Fibroblast of lung (primary cell): ENCODE data around the gene C1orf115.

Experiments
- EZH2 ChIP-seq: IDR thresholded peaks from 2 replicates; pipeline ENCODE4 v1.5.1; 2012; ENCODE audit warnings: low read length, control low read depth, mild to moderate bottlenecking; ENCODE audit errors: missing control alignments
- TF ChIP-seq, protein P1 (sequence below), 2 donors: IDR thresholded peaks in 1 of 2; conservative IDR thresholded peaks in 1 of 2; 1 replicate in 1 of 2; 2 replicates in 1 of 2; pipeline ENCODE4 v1.5.1; 2011 to 2012; ENCODE audit warnings: low read length in 2 of 2, control low read depth in 1 of 2, inconsistent platforms in 1 of 2, low read depth in 1 of 2, mild to moderate bottlenecking in 1 of 2

DNA sequence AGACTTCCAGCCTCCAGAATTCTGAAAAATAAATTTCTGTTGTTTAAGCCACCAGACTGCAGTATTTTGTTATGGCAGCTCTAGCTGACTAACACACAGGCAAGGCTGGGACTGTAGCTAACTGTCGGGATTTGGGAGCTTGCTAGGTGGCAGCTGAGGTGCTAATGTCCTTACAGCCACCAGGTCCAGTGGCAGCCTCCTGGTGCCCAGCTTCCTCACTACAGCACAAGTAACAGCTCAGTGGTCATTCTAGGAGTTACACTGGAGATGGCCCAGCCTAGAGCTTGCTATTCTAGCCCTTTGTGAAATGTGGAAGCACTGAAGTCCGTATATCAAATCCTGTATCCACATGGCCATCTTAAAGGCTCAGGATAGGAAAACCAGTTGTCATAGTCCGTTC, 4.3 kb upstream of the C1orf115 start:
- TF ChIP-seq EZH2: no peak
- TF ChIP-seq, protein P1, sequence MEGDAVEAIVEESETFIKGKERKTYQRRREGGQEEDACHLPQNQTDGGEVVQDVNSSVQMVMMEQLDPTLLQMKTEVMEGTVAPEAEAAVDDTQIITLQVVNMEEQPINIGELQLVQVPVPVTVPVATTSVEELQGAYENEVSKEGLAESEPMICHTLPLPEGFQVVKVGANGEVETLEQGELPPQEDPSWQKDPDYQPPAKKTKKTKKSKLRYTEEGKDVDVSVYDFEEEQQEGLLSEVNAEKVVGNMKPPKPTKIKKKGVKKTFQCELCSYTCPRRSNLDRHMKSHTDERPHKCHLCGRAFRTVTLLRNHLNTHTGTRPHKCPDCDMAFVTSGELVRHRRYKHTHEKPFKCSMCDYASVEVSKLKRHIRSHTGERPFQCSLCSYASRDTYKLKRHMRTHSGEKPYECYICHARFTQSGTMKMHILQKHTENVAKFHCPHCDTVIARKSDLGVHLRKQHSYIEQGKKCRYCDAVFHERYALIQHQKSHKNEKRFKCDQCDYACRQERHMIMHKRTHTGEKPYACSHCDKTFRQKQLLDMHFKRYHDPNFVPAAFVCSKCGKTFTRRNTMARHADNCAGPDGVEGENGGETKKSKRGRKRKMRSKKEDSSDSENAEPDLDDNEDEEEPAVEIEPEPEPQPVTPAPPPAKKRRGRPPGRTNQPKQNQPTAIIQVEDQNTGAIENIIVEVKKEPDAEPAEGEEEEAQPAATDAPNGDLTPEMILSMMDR (conservative IDR thresholded peaks at IDR 0.05 in 1 of 2, IDR thresholded peaks at IDR 0.05 in 1 of 2; ENCODE audit: low read depth in 1 of 2, low read length in 2 of 2): no peak
